ENCODE data around the gene ZDHHC20.
"Not testable (repeated sequence)": the region's sequence is repeated elsewhere in the genome, so short reads cannot be mapped to it uniquely, and the experiment has no call there.

ZDHHC20 gene

DNA sequence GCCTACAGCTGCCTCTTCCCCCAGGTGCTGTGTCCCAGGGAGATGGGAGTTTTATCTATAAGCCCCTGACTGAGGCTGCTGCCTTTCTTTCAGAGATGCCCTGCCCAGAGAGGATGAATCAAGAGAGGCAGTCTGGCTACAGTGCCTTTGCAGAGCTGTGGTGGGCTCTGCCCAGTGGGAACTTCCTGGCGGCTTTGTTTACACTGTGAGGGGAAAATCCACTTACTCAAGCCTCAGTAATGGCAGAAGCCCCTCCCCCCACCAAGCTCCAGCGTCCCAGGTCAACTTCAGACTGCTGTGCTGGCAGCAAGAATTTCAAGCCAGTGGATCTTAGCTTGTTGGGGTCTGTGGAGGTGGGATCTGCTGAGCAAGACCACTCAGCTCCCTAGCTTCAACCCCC, 48.6 kb downstream of the ZDHHC20 start:
- Mint-ChIP-seq H3K36me3 (ENCODE audit: low read depth) (peaks cover 71% of the 10 kb centered on the region), H3K9me3 (peaks cover 24% of the 10 kb centered on the region)
- H3K27me3 Mint-ChIP-seq (ENCODE audit: low read depth); H3K4me1 Mint-ChIP-seq (ENCODE audit: low read depth); H3K4me3 Mint-ChIP-seq; H3K27ac Mint-ChIP-seq: not testable (repeated sequence)

- H3K4me3 Mint-ChIP-seq: no peak overlapping the region
- no peaks in the 10 kb centered on the region for H3K27me3 Mint-ChIP-seq (ENCODE audit: low read depth)
- H3K27ac Mint-ChIP-seq: no peak overlapping the region
- peaks cover 67% of the 10 kb centered on the region for H3K36me3 Mint-ChIP-seq (ENCODE audit: low read depth)
- peaks cover 13% of the 10 kb centered on the region for H3K4me1 Mint-ChIP-seq (ENCODE audit: low read depth)
- H3K9me3 Mint-ChIP-seq: peaks cover 24% of the 10 kb centered on the region
Observed at GRCh38 chr13:21405309-21405708, 53.8 kb downstream of the ZDHHC20 start.

- Mint-ChIP-seq H3K36me3 (ENCODE audit: low read depth) (peaks cover 48% of the 10 kb centered on the region), H3K4me1 (ENCODE audit: low read depth) (peaks cover 20% of the 10 kb centered on the region), H3K4me3 (no peak overlapping the region), H3K27ac (no peak overlapping the region), H3K9me3 (peaks cover 9% of the 10 kb centered on the region), H3K27me3 (ENCODE audit: low read depth) (no peaks in the 10 kb centered on the region)
Observed at GRCh38 chr13:21402586-21403307, 56.4 kb downstream of the ZDHHC20 start.

DNA sequence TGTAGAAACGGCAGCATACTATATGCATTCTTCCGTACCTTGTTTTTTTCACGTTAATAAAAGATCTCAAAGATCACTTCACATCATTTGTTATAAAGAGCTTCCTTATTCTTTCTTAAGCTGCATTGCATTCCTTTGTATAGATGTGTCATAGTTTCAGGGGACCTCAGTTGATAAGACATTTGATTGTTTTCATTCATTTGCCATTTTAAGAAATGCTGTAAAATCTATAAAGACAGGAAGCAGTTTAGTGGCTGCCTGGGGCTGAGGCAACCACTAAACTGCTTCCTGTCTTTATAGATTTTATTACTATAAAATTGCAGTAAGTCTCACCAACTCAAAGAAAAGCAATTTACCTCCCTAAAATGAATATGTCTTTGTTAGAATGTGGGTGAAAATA, 59.4 kb downstream of the ZDHHC20 start:
- peak overlapping the region; percentile 41 for H3K4me3 Mint-ChIP-seq

DNA sequence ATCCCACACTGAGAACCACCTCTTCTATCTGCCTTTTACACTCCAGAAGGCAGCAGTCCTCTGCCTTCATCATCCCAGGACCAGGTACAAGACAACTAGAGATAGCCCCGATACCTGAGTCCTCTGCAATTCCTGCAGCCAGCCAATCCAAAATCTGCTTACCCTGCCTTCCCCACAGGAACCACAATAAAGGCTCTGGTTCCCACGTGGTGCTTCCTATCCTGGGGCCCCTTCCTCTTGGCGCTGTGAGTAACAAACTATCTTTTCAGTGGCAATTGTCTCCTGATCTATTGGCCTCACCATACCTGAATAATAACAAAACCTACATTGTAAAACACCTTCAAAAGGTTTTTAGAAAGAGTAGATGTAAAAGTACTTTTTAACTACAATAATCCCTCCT, 63.1 kb downstream of the ZDHHC20 start:
- Mint-ChIP-seq H3K27ac (peak overlapping the region; percentile 34), H3K9me3 (no peaks in the 10 kb centered on the region), H3K4me3 (peak overlapping the region; percentile 55), H3K36me3 (ENCODE audit: low read depth) (peaks cover 29% of the 10 kb centered on the region), H3K27me3 (ENCODE audit: low read depth) (no peaks in the 10 kb centered on the region), H3K4me1 (ENCODE audit: low read depth) (peaks cover 23% of the 10 kb centered on the region)

More for the DNA sequence above, 59.4 kb downstream of the ZDHHC20 start:
- H3K9me3 Mint-ChIP-seq: no peaks in the 10 kb centered on the region
- H3K27me3 Mint-ChIP-seq (ENCODE audit: low read depth): no peaks in the 10 kb centered on the region
- H3K27ac Mint-ChIP-seq: peak overlapping the region; percentile 85
- H3K4me1 Mint-ChIP-seq (ENCODE audit: low read depth): peaks cover 30% of the 10 kb centered on the region
- H3K36me3 Mint-ChIP-seq (ENCODE audit: low read depth): peaks cover 31% of the 10 kb centered on the region

DNA sequence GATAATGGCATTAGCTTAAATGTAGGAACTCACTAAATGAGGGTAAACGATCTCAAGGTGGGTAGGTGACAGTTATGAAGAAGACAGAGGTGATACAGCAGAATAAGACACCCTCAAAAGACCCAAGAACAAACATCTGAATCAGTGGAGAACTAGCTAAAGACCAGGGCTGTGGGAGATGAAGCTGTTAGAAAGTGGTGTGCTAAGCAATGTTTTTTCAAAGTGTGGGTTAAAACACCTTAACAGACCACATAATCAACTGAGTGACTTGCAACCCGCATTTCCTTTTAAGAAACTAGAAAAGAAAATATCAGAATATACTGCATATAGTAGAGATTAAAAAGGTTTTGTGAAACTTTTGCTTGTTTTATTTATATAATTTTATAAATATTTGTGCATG, 70.0 kb downstream of the ZDHHC20 start:
- H3K27me3 Mint-ChIP-seq (ENCODE audit: low read depth): no peaks in the 10 kb centered on the region
- H3K4me3 Mint-ChIP-seq: no peak overlapping the region
- peaks cover 9% of the 10 kb centered on the region for H3K9me3 Mint-ChIP-seq
- H3K27ac Mint-ChIP-seq: no peak overlapping the region
- H3K4me1 Mint-ChIP-seq (ENCODE audit: low read depth): no peaks in the 10 kb centered on the region
- peaks cover 57% of the 10 kb centered on the region for H3K36me3 Mint-ChIP-seq (ENCODE audit: low read depth)

- peaks cover 60% of the 10 kb centered on the region for H3K36me3 Mint-ChIP-seq (ENCODE audit: low read depth)
- H3K4me1 Mint-ChIP-seq (ENCODE audit: low read depth): no peaks in the 10 kb centered on the region
- no peaks in the 10 kb centered on the region for H3K27me3 Mint-ChIP-seq (ENCODE audit: low read depth)
- H3K4me3 Mint-ChIP-seq: no peak overlapping the region
- no peak overlapping the region for H3K27ac Mint-ChIP-seq
- peaks cover 9% of the 10 kb centered on the region for H3K9me3 Mint-ChIP-seq
Observed at GRCh38 chr13:21385710-21386109, 73.4 kb downstream of the ZDHHC20 start.

- no peak overlapping the region for H3K27ac Mint-ChIP-seq
- no peaks in the 10 kb centered on the region for H3K4me1 Mint-ChIP-seq (ENCODE audit: low read depth)
- H3K9me3 Mint-ChIP-seq: peaks cover 9% of the 10 kb centered on the region
- H3K27me3 Mint-ChIP-seq (ENCODE audit: low read depth): no peaks in the 10 kb centered on the region
- H3K36me3 Mint-ChIP-seq (ENCODE audit: low read depth): peaks cover 38% of the 10 kb centered on the region
- H3K4me3 Mint-ChIP-seq: no peak overlapping the region
Observed at GRCh38 chr13:21383090-21383489, 76.0 kb downstream of the ZDHHC20 start.

DNA sequence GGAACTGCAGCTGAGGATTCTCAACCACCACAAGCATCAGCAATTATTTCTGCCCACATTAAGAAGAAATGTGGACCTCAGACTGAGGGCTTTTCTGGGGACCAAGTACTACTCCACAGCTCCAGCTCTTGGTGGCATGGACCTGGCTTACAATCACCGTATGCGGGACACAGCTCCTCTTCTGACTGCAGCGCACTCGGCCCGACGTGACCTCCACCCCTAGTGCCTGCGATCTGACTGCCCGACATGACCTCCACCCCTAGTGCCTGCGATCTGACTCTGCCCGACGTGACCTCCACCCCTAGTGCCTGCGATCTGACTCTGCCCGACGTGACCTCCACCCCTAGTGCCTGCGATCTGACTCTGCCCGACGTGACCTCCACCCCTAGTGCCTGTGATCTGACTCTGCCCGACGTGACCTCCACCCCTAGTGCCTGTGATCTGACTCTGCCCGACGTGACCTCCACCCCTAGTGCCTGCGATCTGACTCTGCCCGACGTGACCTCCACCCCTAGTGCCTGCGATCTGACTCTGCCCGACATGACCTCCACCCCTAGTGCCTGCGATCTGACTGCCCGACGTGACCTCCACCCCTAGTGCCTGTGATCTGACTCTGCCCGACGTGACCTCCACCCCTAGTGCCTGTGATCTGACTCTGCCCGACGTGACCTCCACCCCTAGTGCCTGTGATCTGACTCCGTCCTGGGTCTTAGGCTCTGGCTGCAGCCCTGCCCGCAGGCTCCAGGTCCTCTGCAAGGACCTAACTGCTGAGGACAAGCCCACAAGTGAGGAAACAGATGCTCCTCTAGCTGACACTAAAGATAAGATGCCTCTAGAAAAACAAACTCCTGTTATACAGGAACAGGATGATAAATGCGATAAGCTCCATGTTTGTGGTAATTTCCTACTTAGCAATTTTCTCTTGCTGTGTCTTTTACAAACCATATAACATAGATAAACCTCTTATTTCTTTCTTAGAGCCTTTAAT, 81.8 kb downstream of the ZDHHC20 start:
- H3K27me3 Mint-ChIP-seq (ENCODE audit: low read depth); H3K27ac Mint-ChIP-seq; H3K9me3 Mint-ChIP-seq; H3K4me3 Mint-ChIP-seq; H3K4me1 Mint-ChIP-seq (ENCODE audit: low read depth): not testable (repeated sequence)
- H3K36me3 Mint-ChIP-seq (ENCODE audit: low read depth): peaks cover 18% of the 10 kb centered on the region

DNA sequence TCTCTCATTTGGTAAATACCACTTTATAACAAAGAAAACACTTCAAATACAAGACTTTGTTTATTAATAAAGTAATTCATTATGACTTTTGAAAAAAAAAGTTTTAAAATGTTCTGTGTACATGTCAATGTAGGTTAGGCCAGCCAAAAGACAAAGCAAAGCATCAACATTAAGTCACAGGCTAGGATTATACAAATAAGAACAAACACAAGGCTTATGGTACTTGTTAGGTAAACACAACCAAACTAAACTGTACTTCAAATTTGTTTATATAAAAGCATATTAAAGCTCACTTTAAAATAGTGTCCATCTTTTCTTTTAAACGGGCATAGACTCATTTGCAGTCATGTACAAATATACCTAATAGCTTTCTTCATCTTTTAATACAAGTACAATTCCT, 86.6 kb downstream of the ZDHHC20 start:
- H3K36me3 Mint-ChIP-seq (ENCODE audit: low read depth): peaks cover 7% of the 10 kb centered on the region
- no peaks in the 10 kb centered on the region for H3K27me3 Mint-ChIP-seq (ENCODE audit: low read depth)
- H3K27ac Mint-ChIP-seq: no peak overlapping the region
- H3K4me3 Mint-ChIP-seq: no peak overlapping the region
- no peaks in the 10 kb centered on the region for H3K9me3 Mint-ChIP-seq
- no peaks in the 10 kb centered on the region for H3K4me1 Mint-ChIP-seq (ENCODE audit: low read depth)

- Mint-ChIP-seq H3K9me3 (no peaks in the 10 kb centered on the region), H3K27ac (no peak overlapping the region), H3K27me3 (ENCODE audit: low read depth) (no peaks in the 10 kb centered on the region), H3K36me3 (ENCODE audit: low read depth) (peaks cover 6% of the 10 kb centered on the region), H3K4me3 (no peak overlapping the region), H3K4me1 (ENCODE audit: low read depth) (peaks cover 4% of the 10 kb centered on the region)
Observed at GRCh38 chr13:21371011-21371410, 88.1 kb downstream of the ZDHHC20 start.

GRCh38 chr13:21365574-21365973, 93.5 kb downstream of the ZDHHC20 start:
- Mint-ChIP-seq H3K36me3 (ENCODE audit: low read depth) (no peaks in the 10 kb centered on the region), H3K27me3 (ENCODE audit: low read depth) (no peaks in the 10 kb centered on the region), H3K4me1 (ENCODE audit: low read depth) (peaks cover 11% of the 10 kb centered on the region), H3K9me3 (no peaks in the 10 kb centered on the region), H3K4me3 (peak overlapping the region; percentile 15), H3K27ac (peak overlapping the region; percentile 66)

DNA sequence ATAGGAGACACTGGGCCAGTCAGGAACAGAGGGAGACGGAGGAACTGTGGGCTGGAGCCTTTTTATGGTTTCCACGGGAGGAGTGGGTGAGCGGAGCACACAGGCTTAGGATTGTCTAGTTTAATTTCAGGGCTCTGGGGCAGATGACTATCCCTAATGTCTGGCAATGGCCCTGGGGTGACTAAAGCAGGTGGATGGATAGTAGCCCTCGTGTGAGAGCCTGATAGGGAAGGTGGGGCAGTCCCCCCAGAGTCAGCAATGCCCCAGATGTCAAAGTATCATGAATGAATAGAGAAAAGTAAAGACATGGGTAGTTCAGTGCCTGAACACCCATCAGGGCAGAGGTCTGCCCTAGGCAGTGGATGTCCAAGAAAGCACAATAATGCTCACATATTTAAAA, 94.2 kb downstream of the ZDHHC20 start:
- H3K4me1 Mint-ChIP-seq (ENCODE audit: low read depth): peaks cover 11% of the 10 kb centered on the region
- H3K9me3 Mint-ChIP-seq: no peaks in the 10 kb centered on the region
- no peaks in the 10 kb centered on the region for H3K27me3 Mint-ChIP-seq (ENCODE audit: low read depth)

GRCh38 chr13:21364357-21364756, 94.7 kb downstream of the ZDHHC20 start:
- Mint-ChIP-seq H3K36me3 (ENCODE audit: low read depth) (no peaks in the 10 kb centered on the region), H3K4me1 (ENCODE audit: low read depth) (peaks cover 11% of the 10 kb centered on the region), H3K27ac (no peak overlapping the region), H3K9me3 (no peaks in the 10 kb centered on the region), H3K4me3 (no peak overlapping the region), H3K27me3 (ENCODE audit: low read depth) (no peaks in the 10 kb centered on the region)

More for the DNA sequence above, 94.2 kb downstream of the ZDHHC20 start:
- Mint-ChIP-seq H3K36me3 (ENCODE audit: low read depth) (no peaks in the 10 kb centered on the region), H3K4me3 (no peak overlapping the region), H3K27ac (no peak overlapping the region)

- Mint-ChIP-seq H3K27ac (no peak overlapping the region), H3K4me1 (ENCODE audit: low read depth) (peaks cover 11% of the 10 kb centered on the region), H3K27me3 (ENCODE audit: low read depth) (no peaks in the 10 kb centered on the region), H3K9me3 (no peaks in the 10 kb centered on the region), H3K36me3 (ENCODE audit: low read depth) (no peaks in the 10 kb centered on the region), H3K4me3 (no peak overlapping the region)
Observed at GRCh38 chr13:21362741-21363140, 96.4 kb downstream of the ZDHHC20 start.

Data from T-helper 1 cell treated with Interleukin-12 subunit alpha and Interleukin-12 subunit beta and Interleukin-4 antibody, amounts not matched to agents 30 μg/mL and 1 μg/mL, for 36 hours (primary cell).